Gastrocnemius medialis (tissue), 4 donors: ENCODE measurements around the gene ASXL1.

Source experiments
- CTCF ChIP-seq, 5 experiments: fragments of 450-650 bp in 3 of 5; fragments of 200-600 bp in 2 of 5; sonication (generic) in 2 of 5; IDR thresholded peaks in 4 of 5; conservative IDR thresholded peaks in 1 of 5; 1 replicate in 4 of 5; 2 replicates in 1 of 5; pipeline ENCODE4 v1.5.1; 2016 to 2019; ENCODE audit warnings: antibody characterized with exemption in 5 of 5, mild to moderate bottlenecking in 3 of 5, moderate library complexity in 3 of 5
- POLR2A ChIP-seq, 2 donors: fragments of 450-650 bp; IDR thresholded peaks; one replicate each; pipeline ENCODE4 v1.6.1; 2017; ENCODE audit warnings: antibody characterized with exemption in 2 of 2, mild to moderate bottlenecking in 2 of 2, moderate library complexity in 2 of 2

- TF ChIP-seq POLR2A (IDR thresholded peaks at IDR 0.05) (no peak), CTCF (IDR thresholded peaks at IDR 0.05 in 4 of 5, conservative IDR thresholded peaks at IDR 0.05 in 1 of 5) (no peak)
These were observed 19.5 kb upstream of the ASXL1 start for GRCh38 chr20:32338665-32339064.
